ENCODE measurements around the gene DEDD.

DNA sequence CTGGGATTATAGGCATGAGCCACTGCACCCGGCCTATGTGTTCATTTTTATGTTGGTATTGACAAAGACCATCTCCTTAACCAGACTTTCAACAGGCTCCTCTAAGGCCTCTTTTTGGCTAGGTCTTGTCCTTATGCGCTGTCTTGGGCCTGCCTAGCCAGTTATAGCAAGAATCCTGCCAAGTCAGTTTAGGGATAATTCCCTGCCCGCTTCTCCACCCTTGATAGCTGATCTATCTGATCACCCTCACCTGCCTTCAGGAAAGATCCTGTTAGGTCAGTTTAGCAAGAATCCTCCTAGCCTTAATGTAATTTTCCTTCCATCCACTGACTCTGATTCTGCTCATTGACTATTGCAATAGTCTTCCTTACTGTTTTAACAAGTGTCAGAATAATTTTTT lies 47.2 kb upstream of the DEDD start:
- TF ChIP-seq CHD1 (IDR thresholded peaks at IDR 0.05; ENCODE audit: low read depth, low read length) (no peak), POLR2A (IDR thresholded peaks at IDR 0.05; ENCODE audit: low read depth, low read length) (no peak), CEBPB (IDR thresholded peaks at IDR 0.05; ENCODE audit: low read depth, low read length) (no peak), USF2 (IDR thresholded peaks at IDR 0.05; ENCODE audit: low read depth, low read length) (no peak), RAD21 (IDR thresholded peaks at IDR 0.05; ENCODE audit: low read length) (no peak), MAZ (IDR thresholded peaks at IDR 0.05; ENCODE audit: borderline replicate concordance, low read depth, low read length) (no peak), RCOR1 (IDR thresholded peaks at IDR 0.05; ENCODE audit: insufficient replicate concordance, low read length) (no peak), SMC3 (IDR thresholded peaks at IDR 0.05; ENCODE audit: low read depth, low read length) (no peak)
- TF ChIP-seq, protein P1, sequence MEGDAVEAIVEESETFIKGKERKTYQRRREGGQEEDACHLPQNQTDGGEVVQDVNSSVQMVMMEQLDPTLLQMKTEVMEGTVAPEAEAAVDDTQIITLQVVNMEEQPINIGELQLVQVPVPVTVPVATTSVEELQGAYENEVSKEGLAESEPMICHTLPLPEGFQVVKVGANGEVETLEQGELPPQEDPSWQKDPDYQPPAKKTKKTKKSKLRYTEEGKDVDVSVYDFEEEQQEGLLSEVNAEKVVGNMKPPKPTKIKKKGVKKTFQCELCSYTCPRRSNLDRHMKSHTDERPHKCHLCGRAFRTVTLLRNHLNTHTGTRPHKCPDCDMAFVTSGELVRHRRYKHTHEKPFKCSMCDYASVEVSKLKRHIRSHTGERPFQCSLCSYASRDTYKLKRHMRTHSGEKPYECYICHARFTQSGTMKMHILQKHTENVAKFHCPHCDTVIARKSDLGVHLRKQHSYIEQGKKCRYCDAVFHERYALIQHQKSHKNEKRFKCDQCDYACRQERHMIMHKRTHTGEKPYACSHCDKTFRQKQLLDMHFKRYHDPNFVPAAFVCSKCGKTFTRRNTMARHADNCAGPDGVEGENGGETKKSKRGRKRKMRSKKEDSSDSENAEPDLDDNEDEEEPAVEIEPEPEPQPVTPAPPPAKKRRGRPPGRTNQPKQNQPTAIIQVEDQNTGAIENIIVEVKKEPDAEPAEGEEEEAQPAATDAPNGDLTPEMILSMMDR (conservative IDR thresholded peaks at IDR 0.05; ENCODE audit: low read depth, low read length) = no peak
